ENCODE data around the gene SCRN1. TPM values are rescaled to one million over a fixed set of nuclear protein-coding genes. Genes with fewer than 3 reads are reported as not detected.

The SCRN1 gene
- polyA plus RNA-seq, 1 donor: 32.3 TPM

DNA sequence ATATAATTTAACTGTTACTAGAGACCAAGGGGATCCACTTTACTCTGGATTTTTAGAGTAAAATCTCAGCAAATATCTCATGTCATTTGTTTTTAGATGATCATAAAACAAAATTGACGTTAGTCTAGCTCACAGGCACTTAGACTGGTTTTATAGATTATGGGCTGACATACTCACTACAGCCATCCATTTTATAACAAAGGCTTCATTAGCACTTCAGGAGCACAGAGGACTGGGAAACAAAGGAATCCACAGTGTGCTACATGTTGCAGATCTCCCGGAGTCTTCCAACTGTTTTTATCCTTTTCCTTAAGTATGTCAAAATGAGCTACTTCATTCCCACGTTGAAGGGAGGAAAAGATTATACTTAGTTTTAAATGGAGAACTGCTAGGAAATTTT is 15.9 kb upstream of the SCRN1 start:
- DNase-seq (ENCODE audit: low read depth): no peak

DNA sequence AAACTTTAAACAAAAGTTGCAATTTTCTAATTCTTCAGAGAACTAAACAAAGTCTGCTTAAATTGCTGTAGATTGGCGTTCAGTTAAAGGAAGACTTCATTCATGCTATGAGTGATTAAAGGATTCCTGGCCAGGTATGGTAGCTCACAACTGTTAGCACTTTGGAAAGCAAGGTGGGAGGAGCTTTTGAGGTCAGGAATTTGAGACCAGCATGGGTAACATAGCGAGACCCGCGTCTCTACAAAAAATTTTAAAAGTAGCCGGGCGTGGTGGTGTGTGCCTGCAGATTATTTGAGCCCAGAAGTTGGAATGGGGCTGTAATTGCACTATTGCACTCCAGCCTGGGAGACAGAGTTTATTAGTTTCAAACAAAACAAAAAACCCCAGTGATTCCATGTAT is 13.5 kb upstream of the SCRN1 start:
- DNase-seq (ENCODE audit: low read depth): no peak

DNA sequence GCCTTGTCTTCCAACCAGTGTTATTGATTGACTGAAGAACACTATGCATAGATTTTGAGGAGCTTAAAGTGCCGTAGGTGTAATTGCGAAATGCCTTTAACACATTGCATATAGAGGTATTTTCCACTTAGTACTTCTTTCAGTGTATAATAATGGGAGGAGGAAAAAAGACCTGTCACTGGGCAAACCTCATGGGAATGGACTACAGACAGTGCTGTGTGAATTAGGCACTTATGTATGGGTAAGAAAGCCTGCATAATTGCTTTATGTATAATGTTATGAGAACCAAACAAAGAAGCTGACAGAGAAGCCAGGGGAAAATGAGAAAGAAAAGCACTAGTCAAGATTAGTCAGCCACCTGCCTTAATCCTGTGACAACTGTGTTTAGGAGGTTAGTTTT is 12.4 kb upstream of the SCRN1 start:
- DNase-seq (ENCODE audit: low read depth): no peak

DNA sequence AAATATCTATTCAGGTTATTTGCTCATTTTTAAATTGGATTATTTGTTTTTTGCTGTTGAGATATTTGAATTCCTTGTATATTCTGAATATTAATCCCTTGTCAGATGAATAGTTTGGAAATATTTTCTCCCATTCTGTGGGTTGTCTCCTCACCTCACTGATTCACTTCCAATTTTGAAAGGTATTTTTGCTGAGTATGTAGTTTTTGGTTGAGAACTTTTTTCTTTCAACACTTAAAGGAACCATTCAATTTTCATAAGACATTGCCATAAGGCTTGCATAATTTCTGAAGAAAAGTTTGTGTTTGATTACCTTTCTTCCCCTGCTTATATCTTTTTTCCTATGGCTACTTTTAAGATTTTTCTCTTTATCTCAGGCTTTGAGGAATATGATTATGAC is 8.9 kb upstream of the SCRN1 start:
- DNase-seq (ENCODE audit: low read depth): no peak

DNA sequence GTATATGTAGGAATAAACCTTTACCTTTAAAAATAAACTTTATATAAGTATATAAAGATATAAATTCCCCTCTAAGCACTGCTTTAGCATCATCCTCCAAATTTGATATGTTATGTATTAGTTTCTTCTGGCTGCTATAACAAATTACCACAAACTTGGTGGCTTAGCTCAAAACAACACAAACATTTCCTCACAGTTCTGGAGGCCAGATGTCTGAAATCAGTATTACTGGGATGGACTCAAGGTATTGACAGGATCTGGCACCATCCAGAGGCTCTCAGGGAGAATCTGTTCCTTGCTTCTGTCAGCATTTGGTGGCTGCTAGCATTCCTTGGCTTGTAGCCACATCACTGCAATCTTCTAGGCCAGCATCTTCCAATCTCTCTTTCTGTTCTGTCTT is 6.7 kb upstream of the SCRN1 start:
- no peak for DNase-seq (ENCODE audit: low read depth)

DNA sequence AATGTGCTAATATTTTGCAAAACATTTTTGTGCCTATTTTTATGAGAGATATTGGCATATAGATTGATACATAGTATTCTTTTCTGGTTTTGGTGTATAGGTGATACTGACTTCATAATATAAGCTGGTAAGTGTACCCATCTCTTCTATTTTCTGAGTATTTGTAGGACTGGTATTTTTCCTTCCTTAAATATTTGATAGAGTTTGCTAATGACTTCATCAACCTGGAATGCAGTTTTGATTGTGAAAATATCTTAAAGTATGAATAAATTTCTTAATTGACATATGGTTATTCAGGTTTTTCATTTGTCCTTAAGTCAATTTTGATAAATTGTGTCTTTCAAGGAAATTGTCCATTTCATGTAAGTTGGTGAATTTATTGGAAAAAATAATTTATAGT is 6.1 kb upstream of the SCRN1 start:
- DNase-seq (ENCODE audit: low read depth): no peak

DNA sequence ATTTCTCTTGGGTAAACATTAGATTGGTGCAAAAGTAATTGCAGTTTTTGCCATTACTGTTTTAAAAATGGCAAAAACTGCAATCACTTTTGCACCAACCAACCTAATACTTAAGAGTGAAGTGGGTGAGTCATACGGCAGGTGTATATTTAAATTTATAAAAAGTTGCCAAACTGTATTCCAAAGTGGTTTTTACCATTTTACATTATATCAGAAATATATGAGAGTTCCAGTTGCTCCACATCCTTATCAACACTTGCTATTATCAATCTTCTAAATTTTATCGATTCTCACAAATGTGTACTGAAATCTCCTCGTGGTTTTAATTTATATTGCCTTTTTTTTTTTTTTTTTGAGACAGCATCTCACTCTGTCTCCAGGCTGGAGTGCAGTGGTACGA is 3.5 kb upstream of the SCRN1 start:
- DNase-seq (ENCODE audit: low read depth): no peak

DNA sequence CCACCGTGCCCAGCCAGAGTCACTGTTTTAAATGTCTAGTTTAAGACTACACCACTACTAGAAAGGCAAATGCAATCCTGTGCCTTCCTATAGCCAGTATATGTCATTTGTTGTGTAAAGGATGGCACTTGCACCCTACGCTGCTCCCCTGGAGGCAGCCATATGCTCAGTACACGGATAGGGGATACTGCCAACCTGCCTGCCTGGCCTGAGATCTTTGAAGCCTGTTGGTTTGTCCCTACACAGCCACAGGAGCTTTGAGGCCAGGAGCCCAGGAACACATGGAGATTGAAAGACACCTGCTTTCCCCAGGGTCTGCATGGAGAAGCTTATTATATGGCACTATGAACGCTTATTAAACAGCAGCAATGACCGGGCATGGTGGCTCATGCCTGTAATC is 2.3 kb upstream of the SCRN1 start:
- DNase-seq (ENCODE audit: low read depth): no peak

DNA sequence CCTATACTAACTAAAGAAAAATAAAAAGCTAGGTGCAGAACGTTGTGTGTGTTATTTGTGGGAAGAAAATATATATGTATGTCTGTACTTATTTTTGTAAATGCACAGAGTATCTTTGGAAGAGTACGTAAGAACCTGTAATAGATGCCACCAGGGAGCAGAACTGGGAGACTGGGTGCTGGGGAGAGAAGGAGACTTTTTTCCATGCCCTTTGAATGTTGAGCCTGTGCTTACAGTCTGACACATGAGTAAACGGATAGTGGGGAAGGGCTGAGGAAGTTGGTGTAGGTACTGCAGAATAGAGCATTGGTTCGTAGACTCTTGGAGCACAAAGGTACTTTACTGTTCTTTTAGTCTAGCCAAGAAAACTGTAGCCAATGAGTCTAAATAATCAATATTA is 1.3 kb upstream of the SCRN1 start:
- DNase-seq (ENCODE audit: low read depth): no peak

DNA sequence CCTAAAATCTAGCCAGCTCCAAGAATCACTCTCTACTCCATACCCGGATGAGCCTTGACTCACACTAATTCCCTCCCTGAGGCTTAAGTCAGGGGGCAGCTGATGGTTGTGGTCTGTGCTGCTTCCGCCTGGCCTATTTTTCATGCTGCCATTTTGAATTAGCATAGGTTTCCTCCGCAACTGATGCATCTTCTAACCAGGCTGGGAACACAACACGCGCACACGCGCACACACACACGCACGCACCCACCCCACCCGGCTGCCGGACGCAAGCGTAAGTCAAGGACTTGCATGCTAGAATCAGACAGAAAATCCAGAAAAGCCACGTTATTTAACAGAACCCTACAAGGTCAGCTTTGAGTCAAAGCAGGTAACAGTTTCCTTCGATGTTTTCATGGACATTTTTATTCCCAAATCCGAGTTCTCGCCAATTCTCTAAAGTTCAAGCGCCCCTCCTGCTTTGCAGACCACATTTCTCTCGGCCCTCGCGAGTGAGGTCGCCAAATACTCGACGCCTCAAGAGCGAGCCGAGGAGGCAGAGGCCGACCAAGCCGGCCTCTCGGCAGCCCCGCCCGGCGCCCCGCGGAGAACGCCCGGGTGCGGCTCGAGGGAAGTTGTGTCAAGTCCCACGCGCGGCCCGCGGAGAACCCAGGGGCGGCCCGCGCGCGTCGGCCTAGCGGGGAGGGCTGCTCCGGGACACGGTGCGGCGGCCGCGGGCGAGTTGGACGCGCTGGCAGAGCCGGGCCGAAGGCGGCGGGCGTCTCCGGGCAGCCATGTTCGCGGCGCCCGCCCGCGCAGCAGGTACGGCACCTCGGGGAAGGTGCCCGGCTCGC is 961 bp downstream of the SCRN1 start:
- no peak for DNase-seq (ENCODE audit: low read depth)

DNA sequence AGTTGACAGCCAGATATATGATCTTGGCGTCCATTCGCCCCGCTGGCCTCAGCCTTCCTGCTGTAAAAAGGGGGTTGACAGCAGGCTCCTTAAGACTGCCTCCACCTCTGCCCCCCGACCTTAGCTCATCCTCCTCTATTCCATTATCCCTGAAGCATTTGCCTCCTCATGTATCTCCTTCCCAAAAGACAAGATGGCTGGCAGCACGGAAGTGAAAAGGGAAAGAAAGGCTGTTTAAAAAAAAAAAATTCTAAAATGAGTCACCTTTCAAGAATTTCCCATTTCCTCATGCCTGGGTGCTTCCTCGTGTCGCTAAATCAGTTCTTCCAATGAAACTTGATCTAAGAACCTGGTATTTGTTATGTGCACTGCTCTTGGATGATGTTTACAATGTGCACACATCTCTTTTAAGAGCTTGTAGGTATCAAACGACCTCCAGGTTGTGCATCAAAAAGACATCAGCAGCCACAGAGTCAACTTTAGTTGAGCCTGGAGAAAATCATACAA is 1.7 kb downstream of the SCRN1 start:
- DNase-seq (ENCODE audit: low read depth): no peak

DNA sequence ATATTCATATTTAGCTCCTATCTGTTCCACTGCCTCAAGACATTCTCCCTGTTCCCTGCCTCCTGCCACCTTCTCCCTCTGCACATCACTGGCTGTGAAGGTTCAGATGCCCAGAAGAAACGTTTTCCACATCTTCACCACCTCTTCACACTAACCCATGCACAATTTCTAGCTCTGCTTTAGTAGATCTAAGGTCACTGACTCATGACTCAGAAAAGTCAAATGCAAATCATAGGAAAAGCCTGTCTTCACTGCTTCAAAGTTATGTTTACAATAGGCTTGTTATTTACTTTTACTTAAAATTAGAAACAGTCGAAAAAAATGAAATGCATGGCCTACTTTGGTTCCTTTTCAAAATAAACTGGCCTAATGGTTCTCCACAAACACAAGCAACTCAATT is 2.5 kb downstream of the SCRN1 start:
- no peak for DNase-seq (ENCODE audit: low read depth)

DNA sequence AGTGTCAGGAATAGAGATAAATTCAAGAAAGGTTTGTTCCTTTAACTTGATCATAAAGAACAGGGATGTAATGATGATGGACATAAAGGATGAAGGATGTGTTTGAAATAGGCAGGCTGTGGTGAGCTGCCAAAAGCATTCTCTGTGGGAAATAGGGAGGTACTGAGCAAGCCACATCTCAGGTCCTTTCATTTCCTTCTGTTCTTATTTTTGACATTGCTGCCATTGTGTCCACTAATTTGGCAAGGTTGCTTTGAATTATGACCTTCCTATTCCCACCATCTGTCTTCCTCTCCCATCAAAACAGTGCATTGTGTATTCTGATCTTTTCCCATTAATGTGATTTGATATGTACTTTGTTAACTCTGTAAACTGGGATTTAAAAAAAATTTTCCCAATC is 9.4 kb downstream of the SCRN1 start:
- DNase-seq (ENCODE audit: low read depth): no peak

DNA sequence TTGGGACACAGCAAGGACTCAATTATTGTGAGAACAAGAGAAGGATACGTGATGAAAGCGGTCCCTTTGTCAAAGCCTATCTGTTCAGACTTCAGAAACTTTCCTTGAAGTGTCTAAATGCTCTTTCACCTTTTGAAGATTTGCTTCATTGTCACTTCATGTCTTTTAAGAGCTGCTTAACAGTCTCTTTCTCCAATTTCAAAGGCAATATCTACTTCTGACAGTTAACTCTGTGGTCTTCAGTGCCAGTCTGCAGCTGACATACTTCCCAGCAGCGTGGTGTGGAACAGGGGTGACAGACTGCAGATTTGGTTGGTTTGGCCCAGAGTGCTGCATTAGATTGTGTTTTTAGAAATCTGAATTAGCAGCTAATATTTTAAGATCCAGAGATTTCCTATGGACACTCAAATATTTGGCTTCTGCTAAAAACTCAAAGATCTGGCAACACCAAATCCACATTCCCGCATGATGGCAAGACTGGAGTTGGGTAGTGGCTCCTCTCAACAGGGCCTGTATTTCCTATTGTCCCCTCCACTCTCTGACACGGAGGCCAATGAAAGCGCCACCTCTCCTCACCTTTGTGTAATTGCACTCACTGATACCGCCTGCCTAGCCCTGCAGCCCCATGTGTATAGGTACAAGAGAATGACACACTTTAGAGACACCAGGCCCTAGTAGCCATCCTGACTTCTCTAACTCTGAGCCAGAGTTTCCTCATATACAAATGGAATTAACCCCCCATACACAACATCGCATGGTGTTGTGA is 11.5 kb downstream of the SCRN1 start:
- DNase-seq (ENCODE audit: low read depth): no peak

DNA sequence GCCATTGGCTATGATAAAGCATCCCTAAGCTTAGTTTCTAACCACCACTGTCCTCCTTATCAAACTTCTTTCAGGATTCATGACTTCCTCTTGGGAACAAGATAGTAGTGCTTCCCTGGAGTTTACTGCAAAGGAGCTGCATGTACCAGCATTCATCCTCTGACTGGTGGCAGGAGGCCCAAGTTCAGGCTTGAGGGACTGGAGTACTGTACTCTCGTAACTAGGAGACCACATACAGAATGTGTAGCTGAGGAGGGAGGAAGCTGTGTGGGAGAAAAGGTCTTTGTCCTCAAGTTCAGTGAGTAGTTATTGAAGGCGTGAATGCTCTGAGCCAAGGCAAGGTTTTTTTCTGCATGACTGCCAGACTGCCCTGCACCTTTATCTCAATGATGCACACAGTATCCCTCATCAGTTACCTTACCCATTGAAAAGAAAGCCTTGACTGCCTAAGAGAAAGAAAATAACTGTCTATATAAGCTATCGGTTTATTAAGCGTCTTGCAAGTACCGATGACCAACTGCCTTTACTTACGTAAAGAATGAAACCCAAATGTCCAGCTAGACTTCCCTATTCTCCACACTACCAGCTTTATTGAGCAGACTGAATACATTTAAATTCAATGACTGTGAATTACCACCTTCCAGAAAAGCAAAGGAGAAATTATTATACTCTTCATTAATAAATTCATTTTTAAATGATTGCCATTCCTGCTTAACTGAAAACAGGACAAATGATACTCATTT is 12.8 kb downstream of the SCRN1 start:
- DNase-seq (ENCODE audit: low read depth): peak; percentile 51

DNA sequence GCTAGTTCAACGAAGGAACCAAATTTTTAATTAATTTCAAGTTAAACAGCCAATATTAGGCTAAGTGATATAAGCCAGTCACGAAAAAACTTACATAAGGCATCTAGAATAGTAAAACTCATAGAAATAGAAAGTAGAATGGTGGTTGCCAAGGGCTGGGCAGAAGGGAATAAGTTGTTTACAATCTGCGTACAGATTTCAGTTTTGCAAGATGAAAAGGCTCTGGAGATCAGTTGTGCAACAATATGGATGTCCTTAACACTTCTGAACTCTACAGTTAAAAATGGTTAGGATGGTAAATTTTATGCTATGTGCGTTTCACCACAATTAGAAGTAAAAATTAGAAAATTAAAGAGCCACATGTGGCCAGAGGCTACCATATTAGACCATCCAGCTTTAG is 13.3 kb downstream of the SCRN1 start:
- DNase-seq (ENCODE audit: low read depth): no peak

DNA sequence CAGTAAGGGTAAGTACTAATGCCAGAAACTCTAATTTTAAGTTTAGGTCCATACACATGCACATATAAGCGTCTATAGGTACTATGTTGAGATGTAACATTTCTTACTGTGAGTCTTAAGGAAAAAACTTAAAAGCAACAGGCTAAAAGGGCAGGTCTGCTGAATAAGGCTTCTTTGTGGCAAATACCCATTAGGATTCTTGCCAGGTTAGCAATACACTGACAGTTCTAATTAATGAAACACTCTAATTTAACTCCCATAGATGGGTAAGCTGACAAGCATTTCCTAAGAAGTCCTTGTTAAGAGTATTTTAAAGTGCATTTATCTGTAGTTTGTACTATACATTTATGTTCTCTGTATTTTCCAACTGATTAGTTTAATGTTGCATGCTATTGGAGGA is 14.0 kb downstream of the SCRN1 start:
- DNase-seq (ENCODE audit: low read depth): no peak

DNA sequence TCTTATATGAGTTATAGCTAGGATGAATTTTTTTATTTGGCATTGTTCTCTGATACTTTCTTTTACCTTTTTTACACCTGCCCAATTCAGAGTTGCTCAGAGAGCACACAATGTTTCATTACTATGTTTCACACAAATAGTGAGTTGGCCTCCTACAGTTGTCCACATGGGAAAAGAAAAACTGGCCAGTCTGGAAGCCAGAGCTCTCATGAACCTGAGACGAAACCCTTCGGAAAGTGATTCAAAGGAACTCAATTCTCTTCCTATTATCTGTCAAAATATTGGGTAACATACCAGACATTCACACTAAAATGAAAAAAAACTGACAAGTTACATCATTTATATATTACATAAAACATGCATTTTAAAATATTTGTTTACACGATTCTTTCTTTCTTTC is 15.3 kb downstream of the SCRN1 start:
- DNase-seq (ENCODE audit: low read depth): no peak

DNA sequence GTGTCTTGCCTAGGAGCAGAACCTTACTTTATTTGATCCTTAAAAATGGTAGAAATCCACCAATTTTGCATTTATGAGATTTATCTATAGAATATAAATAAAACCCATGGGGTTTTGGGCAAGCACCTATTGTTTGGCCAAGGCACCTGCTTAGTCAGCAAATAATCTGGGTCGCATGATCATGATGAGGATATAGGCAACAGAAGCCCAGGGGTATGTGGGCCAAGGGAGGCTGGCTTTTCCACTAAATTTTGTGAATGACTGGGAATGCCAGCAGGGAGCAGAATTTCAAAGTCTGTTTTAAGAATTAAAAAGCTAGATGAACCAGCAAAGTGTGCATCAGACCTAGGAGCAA is 17.3 kb downstream of the SCRN1 start:
- DNase-seq (ENCODE audit: low read depth): no peak

DNA sequence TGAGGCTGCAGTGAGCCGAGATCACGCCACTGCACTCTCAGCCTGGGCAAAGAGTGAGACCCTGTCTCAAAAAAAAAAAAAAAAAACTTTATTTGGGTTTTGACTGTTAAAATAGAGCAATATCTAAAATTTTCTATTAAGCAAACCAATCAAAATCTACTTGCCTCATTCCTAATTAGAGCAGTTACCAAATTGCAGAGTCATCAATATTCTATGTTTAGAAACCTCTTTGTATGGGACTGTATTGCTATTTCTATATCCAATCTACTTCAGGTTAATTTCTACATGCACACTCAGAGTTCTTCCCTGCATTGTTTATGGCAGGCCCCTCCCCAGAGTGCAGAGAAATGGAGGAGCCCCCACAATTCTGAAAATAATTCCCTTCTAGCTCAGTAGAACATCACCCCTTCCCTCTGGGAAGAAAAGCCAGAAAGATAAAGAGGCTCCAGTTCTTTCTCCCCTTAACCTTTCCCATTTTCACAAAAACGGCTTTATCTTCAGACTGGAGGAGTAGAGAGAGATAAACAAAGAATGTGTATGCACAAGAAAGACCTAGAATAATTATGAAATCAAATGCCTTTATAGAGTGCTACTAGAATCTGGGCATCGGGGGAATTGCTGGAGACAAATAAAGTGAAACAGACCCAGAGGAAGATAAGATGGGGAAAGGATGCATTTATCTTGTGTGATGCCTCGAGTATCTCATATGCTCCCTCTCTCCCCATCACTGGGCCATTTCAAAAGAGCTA is 17.9 kb downstream of the SCRN1 start:
- DNase-seq (ENCODE audit: low read depth): no peak

DNA sequence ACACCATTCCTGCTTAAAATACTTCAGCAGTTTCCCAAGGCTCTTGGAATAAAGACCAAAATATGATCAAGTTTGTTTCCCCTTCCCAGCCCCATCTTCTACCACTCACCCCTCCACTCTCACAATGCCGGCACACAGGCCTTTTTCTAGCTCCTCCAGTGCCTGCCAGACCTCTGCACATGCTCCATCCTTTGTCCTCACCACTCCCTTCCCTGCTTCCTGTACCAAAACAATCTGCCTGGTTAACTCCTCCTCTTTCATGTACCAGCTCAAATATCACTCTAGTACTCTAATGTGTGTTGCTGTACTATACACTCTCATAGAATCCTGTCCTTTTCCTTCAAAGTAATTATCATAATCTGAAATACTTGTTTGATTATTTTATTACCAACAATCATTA is 19.4 kb downstream of the SCRN1 start:
- DNase-seq (ENCODE audit: low read depth): no peak

DNA sequence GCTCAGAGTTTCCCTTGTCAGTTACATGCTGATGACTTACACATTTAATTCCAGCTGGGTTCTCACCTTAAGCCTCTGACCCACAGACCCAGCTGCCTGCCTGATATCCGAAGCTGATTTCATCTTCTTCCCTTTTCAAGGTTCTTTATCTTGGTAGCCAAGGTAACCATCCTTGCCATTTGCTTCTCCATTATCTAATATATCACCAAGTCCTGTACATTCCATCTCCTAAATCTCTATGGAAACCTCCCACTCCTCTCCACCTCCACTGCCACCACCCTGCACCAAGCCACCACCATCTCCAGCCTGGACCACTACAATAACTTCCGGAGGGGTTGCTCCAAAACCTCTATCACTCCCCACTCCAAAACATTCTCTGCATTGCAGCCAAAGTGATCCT is 19.9 kb downstream of the SCRN1 start:
- DNase-seq (ENCODE audit: low read depth): no peak

All from forelimb muscle (tissue), 1 donor.